Left lung (tissue), 8 donors: ENCODE data around the gene B4GALT4. TPM values are rescaled to one million over a fixed set of nuclear protein-coding genes. Genes with fewer than 3 reads are reported as not detected.

Source experiments
- polyA plus RNA-seq, 6 donors: library from polyadenylated mRNA; unstranded; fragments of 120-200 nt; gene quantifications; one replicate each; pipeline ENCODE4 v1.2.1, GENCODE V29; 2013; ENCODE audit not compliant: insufficient read length in 6 of 6
- total RNA-seq, 2 donors: library from RNA; stranded (reverse); fragmentation: NEBNext Ultra II Directional; extraction: Animal tissue kit (Norgen Biotek cat#: 25700); gene quantifications; one replicate each; pipeline ENCODE4 v1.2.1, GENCODE V29; 2021
- donor health status: DM: no; HTN: yes; CAD: no.
- donor health status: DM: no; HTN: no; CAD: no.

B4GALT4 gene
- total and polyA plus RNA-seq, 8 donors = 14.9 to 35.4 (median 29.2) TPM

Other genes with a start within 250 kb of the B4GALT4 start
- gene IGSF11, start 206.0 kb downstream of the B4GALT4 start, total RNA-seq = under 1 TPM; 0.06 to 0.24 TPM
- gene IGSF11, start 206.0 kb downstream of the B4GALT4 start, polyA plus RNA-seq = 1 to 10 TPM in 2 of 6 donors, under 1 TPM in 4; 0.41 to 1.3 (median 0.76) TPM
- not detected for gene TEX55, start 94.7 kb downstream of the B4GALT4 start, total RNA-seq
- gene TEX55, start 94.7 kb downstream of the B4GALT4 start, polyA plus RNA-seq = not detected
- under 1 TPM in 1 of 2 donors, not detected in 1; 0.18 TPM for gene UPK1B, start 67.3 kb downstream of the B4GALT4 start, total RNA-seq
- gene UPK1B, start 67.3 kb downstream of the B4GALT4 start, polyA plus RNA-seq = under 1 TPM; 0.24 to 0.99 (median 0.52) TPM
- 10 to 100 TPM; 61.8 to 70.3 TPM for gene ARHGAP31, start 53.5 kb upstream of the B4GALT4 start, total RNA-seq
- gene ARHGAP31, start 53.5 kb upstream of the B4GALT4 start, polyA plus RNA-seq = 10 to 100 TPM; 31.5 to 42.8 (median 40.1) TPM
- 10 to 100 TPM; 56.6 to 65.0 TPM for gene TMEM39A, start 222.7 kb upstream of the B4GALT4 start, total RNA-seq
- 10 to 100 TPM; 62.0 to 78.5 (median 70.0) TPM for gene TMEM39A, start 222.7 kb upstream of the B4GALT4 start, polyA plus RNA-seq
- 10 to 100 TPM; 15.3 to 21.7 TPM for gene POGLUT1, start 228.1 kb upstream of the B4GALT4 start, total RNA-seq
- gene POGLUT1, start 228.1 kb upstream of the B4GALT4 start, polyA plus RNA-seq = 10 to 100 TPM; 26.4 to 34.0 (median 31.8) TPM